Osteoblast (primary cell): ENCODE results near the gene PAPOLA. TPM values are rescaled to one million over a fixed set of nuclear protein-coding genes. Genes with fewer than 3 reads are reported as not detected.

Experiments
- DNase-seq: peaks from one replicate; pipeline ENCODE4 v3.0.0; 2011; ENCODE audit warnings: low spot score, mixed read lengths; ENCODE audit not compliant: insufficient read length; ENCODE audit errors: missing footprints
- H2AFZ ChIP-seq: 2 replicates; pipeline ENCODE4 v1.6.0; 2011; ENCODE audit warnings: mild to moderate bottlenecking, low read length
- H3K27ac ChIP-seq: 2 replicates; pipeline ENCODE4 v1.5.1; 2011; ENCODE audit warnings: mild to moderate bottlenecking, low read depth, low read length, moderate library complexity
- H3K27me3 ChIP-seq: 2 replicates; pipeline ENCODE4 v1.6.0; 2012; ENCODE audit warnings: mild to moderate bottlenecking, control low read depth, inconsistent platforms, low read length, moderate library complexity; ENCODE audit not compliant: insufficient read depth
- H3K36me3 ChIP-seq: 2 replicates; pipeline ENCODE4 v1.5.1; 2011; ENCODE audit warnings: mild to moderate bottlenecking, low read length, control low read depth, moderate library complexity; ENCODE audit not compliant: insufficient read depth
- H3K4me1 ChIP-seq: 2 replicates; pipeline ENCODE4 v1.5.1; 2011; ENCODE audit warnings: mild to moderate bottlenecking, low read length, control low read depth, moderate library complexity; ENCODE audit not compliant: insufficient read depth
- H3K4me2 ChIP-seq: 2 replicates; pipeline ENCODE4 v1.6.0; 2011; ENCODE audit warnings: mild to moderate bottlenecking, low read length; ENCODE audit not compliant: insufficient read depth
- H3K4me3 ChIP-seq: fragments of 200-600 bp; sonication (generic); 3 replicates; pipeline ENCODE4 v1.5.1; 2012; ENCODE audit warnings: mild to moderate bottlenecking, low read length, inconsistent platforms; ENCODE audit not compliant: insufficient read depth
- H3K79me2 ChIP-seq: 2 replicates; pipeline ENCODE4 v1.6.0; 2012; ENCODE audit warnings: mild to moderate bottlenecking, low read length, control low read depth, inconsistent platforms; ENCODE audit not compliant: insufficient read depth
- H3K9me3 ChIP-seq: 2 replicates; pipeline ENCODE4 v1.5.1; 2011; ENCODE audit warnings: low read depth, low read length, control low read depth
- H4K20me1 ChIP-seq: 2 replicates; pipeline ENCODE4 v1.6.0; 2012; ENCODE audit warnings: mild to moderate bottlenecking, low read length, control low read depth; ENCODE audit not compliant: insufficient read depth
- CTCF ChIP-seq: IDR thresholded peaks from 2 replicates; pipeline ENCODE4 v1.5.1; 2011; ENCODE audit warnings: mild to moderate bottlenecking, low read depth, low read length, moderate library complexity; ENCODE audit errors: extremely low read depth
- total RNA-seq: library from RNA; depleted of rRNA; stranded (reverse); fragments of >200 nt; gene quantifications from 2 replicates; pipeline ENCODE4 v1.2.3, GENCODE V29; 2012

The PAPOLA gene
- total RNA-seq, 1 donor: 106 TPM

- Histone ChIP-seq H4K20me1 (no peaks in the 10 kb centered on the region), H3K27ac (no peak overlapping the region), H3K4me2 (no peak overlapping the region), H2AFZ (no peak overlapping the region), H3K9me3 (no peaks in the 10 kb centered on the region), H3K36me3 (no peaks in the 10 kb centered on the region), H3K79me2 (no peaks in the 10 kb centered on the region), H3K27me3 (no peaks in the 10 kb centered on the region), H3K4me3 (no peak overlapping the region), H3K4me1 (no peaks in the 10 kb centered on the region)
- no peak for TF ChIP-seq CTCF
- DNase-seq: no peak
Measured at GRCh38 chr14:96478119-96478518, 24.1 kb upstream of the PAPOLA start.

GRCh38 chr14:96479435-96480146, 22.6 kb upstream of the PAPOLA start:
- Histone ChIP-seq H3K4me2 (no peak overlapping the region), H3K36me3 (no peaks in the 10 kb centered on the region), H2AFZ (no peak overlapping the region), H3K4me1 (no peaks in the 10 kb centered on the region), H4K20me1 (no peaks in the 10 kb centered on the region), H3K27me3 (no peaks in the 10 kb centered on the region), H3K4me3 (no peak overlapping the region), H3K79me2 (no peaks in the 10 kb centered on the region), H3K27ac (no peak overlapping the region), H3K9me3 (no peaks in the 10 kb centered on the region)
- no peak for TF ChIP-seq CTCF
- DNase-seq: no peak

GRCh38 chr14:96481731-96482314, 20.4 kb upstream of the PAPOLA start:
- H3K9me3 ChIP-seq: no peaks in the 10 kb centered on the region
- DNase-seq: no peak
- TF ChIP-seq CTCF: no peak
- H3K79me2 ChIP-seq: no peaks in the 10 kb centered on the region
- H2AFZ ChIP-seq: no peak overlapping the region
- no peak overlapping the region for H3K4me3 ChIP-seq
- H4K20me1 ChIP-seq: no peaks in the 10 kb centered on the region
- H3K36me3 ChIP-seq: no peaks in the 10 kb centered on the region
- no peaks in the 10 kb centered on the region for H3K27me3 ChIP-seq
- H3K4me1 ChIP-seq: no peaks in the 10 kb centered on the region
- no peak overlapping the region for H3K27ac ChIP-seq
- no peak overlapping the region for H3K4me2 ChIP-seq

GRCh38 chr14:96482986-96483385, 19.2 kb upstream of the PAPOLA start:
- DNase-seq: no peak
- TF ChIP-seq CTCF: no peak
- no peaks in the 10 kb centered on the region for H3K4me1 ChIP-seq
- no peak overlapping the region for H3K4me3 ChIP-seq
- H3K79me2 ChIP-seq: no peaks in the 10 kb centered on the region
- no peaks in the 10 kb centered on the region for H3K27me3 ChIP-seq
- H3K27ac ChIP-seq: no peak overlapping the region
- no peak overlapping the region for H2AFZ ChIP-seq
- H3K4me2 ChIP-seq: no peak overlapping the region
- H3K36me3 ChIP-seq: no peaks in the 10 kb centered on the region
- no peaks in the 10 kb centered on the region for H4K20me1 ChIP-seq
- H3K9me3 ChIP-seq: no peaks in the 10 kb centered on the region
